Measurements from ENCODE around the gene GON4L. TPM values are rescaled to one million over a fixed set of nuclear protein-coding genes. Genes with fewer than 3 reads are reported as not detected.

GON4L gene
- total and polyA plus RNA-seq, 2 of the 4 experiments (the other 2 are of a cell fraction): 21.2 to 30.3 TPM

DNA sequence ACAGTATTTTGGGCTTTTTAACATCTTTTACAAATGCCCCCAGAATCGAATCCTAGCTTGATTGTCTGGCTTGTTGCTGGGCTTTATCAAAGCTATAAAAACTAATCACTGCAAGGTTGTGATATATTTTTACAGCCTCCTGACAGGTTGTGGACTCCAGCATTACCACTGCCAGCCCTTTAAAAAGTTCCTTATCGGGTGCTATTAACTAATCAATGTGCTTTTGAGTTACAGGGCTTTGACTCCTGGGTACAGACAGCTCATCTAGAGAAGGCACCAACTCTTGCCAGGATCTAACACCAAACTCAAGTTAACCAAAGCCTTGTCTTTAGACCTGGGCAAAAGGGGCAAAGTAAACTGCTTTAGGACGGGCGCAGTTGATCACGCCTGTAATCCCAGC lies 16.6 kb downstream of the GON4L start:
- no peak overlapping the region for H3K4me3 ChIP-seq (ENCODE audit: insufficient read depth, low read depth, low read length)
- ATAC-seq (ENCODE audit: low read depth) (no peak), DNase-seq (no peak)
- H3K14ac ChIP-seq (replicated peaks; ENCODE audit: low read depth, low read length): no peak overlapping the region
- no CpG with 5 or more reads among the region's 5 CpGs for WGBS, 2 experiments (ENCODE audit: extremely low coverage in 2 of 2, insufficient read length in 1 of 2)
- no peak overlapping the region for H4K5ac ChIP-seq (ENCODE audit: low read depth, low read length)
- no TSS peak for BruUV-seq (replicated peaks)
- in situ Hi-C loops (cut with MboI; ENCODE audit: low sequenced_read_pairs) (no loop called here), dilution Hi-C loops (cut with HindIII; ENCODE audit: low sequenced_read_pairs, unreplicated experiment) (no loop called here), intact Hi-C loops (cut with micrococcal nuclease) (no loop called here)
- peaks cover 17% of the 10 kb centered on the region for H3K9me1 ChIP-seq (ENCODE audit: insufficient read depth, low read length)
- H3K9me3 ChIP-seq (ENCODE audit: control insufficient read depth, insufficient read depth, low read length): no peaks in the 10 kb centered on the region
- no peak overlapping the region for H3K56ac ChIP-seq (ENCODE audit: extremely low read depth, insufficient read depth, low read length)
- H4K20me1 ChIP-seq (ENCODE audit: insufficient read depth, low read length): peaks cover 34% of the 10 kb centered on the region
- H2BK15ac ChIP-seq (ENCODE audit: low read depth, low read length): no peak overlapping the region
- no peaks in the 10 kb centered on the region for H3K27me3 ChIP-seq (ENCODE audit: control insufficient read depth, insufficient read depth, low read length)
- no peak overlapping the region for H2AK5ac ChIP-seq (ENCODE audit: low read depth, low read length)
- H2AK9ac ChIP-seq (replicated peaks; ENCODE audit: low read depth, low read length, poor library complexity): no peak overlapping the region
- H3K23ac ChIP-seq (ENCODE audit: low read depth, low read length): no peak overlapping the region
- H3K18ac ChIP-seq (ENCODE audit: low read depth, low read length): no peak overlapping the region
- CTCF ChIA-PET: no interaction called here
- no peak overlapping the region for H2BK20ac ChIP-seq (ENCODE audit: low read depth, low read length)
- no peak overlapping the region for H4K91ac ChIP-seq (ENCODE audit: insufficient read depth, low read depth, low read length)
- H4K8ac ChIP-seq (ENCODE audit: low read depth in 2 of 2, low read length in 2 of 2): no peak overlapping the region
- no peak overlapping the region for H2AFZ ChIP-seq (replicated peaks; ENCODE audit: low read length, poor library complexity)
- POLR2A ChIA-PET (ENCODE audit: unreplicated experiment): interaction anchor here (0.5 kb wide), 1 partner anchor 9 kb away, joined by 3 read pairs; no protein-coding TSS in a partner anchor
- H3K9ac ChIP-seq (ENCODE audit: low read depth, low read length): no peak overlapping the region
- peaks cover 2% of the 10 kb centered on the region; the same call in 1 of the 2 replicates for H3K4me1 ChIP-seq (ENCODE audit: control insufficient read depth, insufficient read depth, low read length)
- no peak overlapping the region for H2BK120ac ChIP-seq (ENCODE audit: low read depth, low read length)
- TF ChIP-seq MXI1 (IDR thresholded peaks at IDR 0.05; ENCODE audit: borderline replicate concordance, low read depth, low read length) (no peak), POLR2A (IDR thresholded peaks at IDR 0.05; ENCODE audit: low read depth, low read length) (no peak), RCOR1 (IDR thresholded peaks at IDR 0.05; ENCODE audit: insufficient replicate concordance, low read length) (no peak), MAZ (IDR thresholded peaks at IDR 0.05; ENCODE audit: borderline replicate concordance, low read depth, low read length) (no peak), RFX5 (IDR thresholded peaks at IDR 0.05; ENCODE audit: low read depth, low read length) (no peak), RAD21 (IDR thresholded peaks at IDR 0.05; ENCODE audit: low read length) (no peak), MAFK (IDR thresholded peaks at IDR 0.05; ENCODE audit: low read depth, low read length) (no peak), CEBPB (IDR thresholded peaks at IDR 0.05; ENCODE audit: low read depth, low read length) (no peak), NFE2L2 (IDR thresholded peaks at IDR 0.05; ENCODE audit: low read depth, low read length) (no peak), BHLHE40 (IDR thresholded peaks at IDR 0.05; ENCODE audit: low read depth, low read length) (no peak), CHD1 (IDR thresholded peaks at IDR 0.05; ENCODE audit: low read depth, low read length) (no peak), FOS (IDR thresholded peaks at IDR 0.05; ENCODE audit: low read depth, low read length) (no peak), SMC3 (IDR thresholded peaks at IDR 0.05; ENCODE audit: low read depth, low read length) (no peak)
- TF ChIP-seq, protein P1, sequence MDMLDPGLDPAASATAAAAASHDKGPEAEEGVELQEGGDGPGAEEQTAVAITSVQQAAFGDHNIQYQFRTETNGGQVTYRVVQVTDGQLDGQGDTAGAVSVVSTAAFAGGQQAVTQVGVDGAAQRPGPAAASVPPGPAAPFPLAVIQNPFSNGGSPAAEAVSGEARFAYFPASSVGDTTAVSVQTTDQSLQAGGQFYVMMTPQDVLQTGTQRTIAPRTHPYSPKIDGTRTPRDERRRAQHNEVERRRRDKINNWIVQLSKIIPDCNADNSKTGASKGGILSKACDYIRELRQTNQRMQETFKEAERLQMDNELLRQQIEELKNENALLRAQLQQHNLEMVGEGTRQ (IDR thresholded peaks at IDR 0.05; ENCODE audit: low read depth, low read length): no peak
- TF ChIP-seq, protein P2, sequence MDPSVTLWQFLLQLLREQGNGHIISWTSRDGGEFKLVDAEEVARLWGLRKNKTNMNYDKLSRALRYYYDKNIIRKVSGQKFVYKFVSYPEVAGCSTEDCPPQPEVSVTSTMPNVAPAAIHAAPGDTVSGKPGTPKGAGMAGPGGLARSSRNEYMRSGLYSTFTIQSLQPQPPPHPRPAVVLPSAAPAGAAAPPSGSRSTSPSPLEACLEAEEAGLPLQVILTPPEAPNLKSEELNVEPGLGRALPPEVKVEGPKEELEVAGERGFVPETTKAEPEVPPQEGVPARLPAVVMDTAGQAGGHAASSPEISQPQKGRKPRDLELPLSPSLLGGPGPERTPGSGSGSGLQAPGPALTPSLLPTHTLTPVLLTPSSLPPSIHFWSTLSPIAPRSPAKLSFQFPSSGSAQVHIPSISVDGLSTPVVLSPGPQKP (IDR thresholded peaks at IDR 0.05; ENCODE audit: borderline replicate concordance, low read depth, low read length): no peak
- TF ChIP-seq, protein P3, sequence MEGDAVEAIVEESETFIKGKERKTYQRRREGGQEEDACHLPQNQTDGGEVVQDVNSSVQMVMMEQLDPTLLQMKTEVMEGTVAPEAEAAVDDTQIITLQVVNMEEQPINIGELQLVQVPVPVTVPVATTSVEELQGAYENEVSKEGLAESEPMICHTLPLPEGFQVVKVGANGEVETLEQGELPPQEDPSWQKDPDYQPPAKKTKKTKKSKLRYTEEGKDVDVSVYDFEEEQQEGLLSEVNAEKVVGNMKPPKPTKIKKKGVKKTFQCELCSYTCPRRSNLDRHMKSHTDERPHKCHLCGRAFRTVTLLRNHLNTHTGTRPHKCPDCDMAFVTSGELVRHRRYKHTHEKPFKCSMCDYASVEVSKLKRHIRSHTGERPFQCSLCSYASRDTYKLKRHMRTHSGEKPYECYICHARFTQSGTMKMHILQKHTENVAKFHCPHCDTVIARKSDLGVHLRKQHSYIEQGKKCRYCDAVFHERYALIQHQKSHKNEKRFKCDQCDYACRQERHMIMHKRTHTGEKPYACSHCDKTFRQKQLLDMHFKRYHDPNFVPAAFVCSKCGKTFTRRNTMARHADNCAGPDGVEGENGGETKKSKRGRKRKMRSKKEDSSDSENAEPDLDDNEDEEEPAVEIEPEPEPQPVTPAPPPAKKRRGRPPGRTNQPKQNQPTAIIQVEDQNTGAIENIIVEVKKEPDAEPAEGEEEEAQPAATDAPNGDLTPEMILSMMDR (conservative IDR thresholded peaks at IDR 0.05; ENCODE audit: low read depth, low read length): no peak
- H3K4me2 ChIP-seq (ENCODE audit: low read depth, low read length): no peak overlapping the region
- H3K27ac ChIP-seq (ENCODE audit: insufficient read depth, low read length): no peak overlapping the region
- H3K79me1 ChIP-seq (ENCODE audit: low read depth in 1 of 2, low read length in 2 of 2): peaks cover 26 to 70% of the 10 kb centered on the region in 2 experiments
- no peak overlapping the region for H3K4ac ChIP-seq (ENCODE audit: low read depth, low read length)
- H2BK5ac ChIP-seq (ENCODE audit: low read depth, low read length, poor library complexity, severe bottlenecking): no peak overlapping the region
- peaks cover 19% of the 10 kb centered on the region for H3K36me3 ChIP-seq (ENCODE audit: control insufficient read depth, insufficient read depth, low read length)

All from IMR-90 (cell line).